CD8-positive, alpha-beta memory T cell (primary cell): ENCODE results near the gene PPIL3. TPM values are rescaled to one million over a fixed set of nuclear protein-coding genes. Genes with fewer than 3 reads are reported as not detected.
A peak's percentile ranks its signal among the peaks of the same experiment; 100 is the strongest.

Experiments used
- CTCF ChIA-PET: fragments of 350-600 bp; sonication (Branson Sonifier 250); formaldehyde crosslinking; loops from one replicate; lab custom pipeline; 2021; ENCODE audit warnings: antibody characterized with exemption; lab: Charles Lee
- POLR2A ChIA-PET: fragments of 350-600 bp; sonication (Branson Sonifier 250); formaldehyde crosslinking; loops from one replicate; lab custom pipeline; 2021; ENCODE audit warnings: antibody characterized with exemption; lab: Charles Lee
- DNase-seq, 5 donors: peaks; one replicate each; pipeline versions ENCODE4 v3.0.0 to v3.0.0-alpha.2; 2020 to 2022; ENCODE audit warnings: mixed read lengths in 1 of 5
- H3K27ac ChIP-seq: one replicate; pipeline ENCODE4 v1.7.0; 2013; ENCODE audit warnings: low read depth, mild to moderate bottlenecking, low read length, moderate library complexity
- H3K27me3 ChIP-seq: 2 replicates; pipeline ENCODE4 v1.7.0; 2013; ENCODE audit warnings: low read length, mild to moderate bottlenecking; ENCODE audit not compliant: insufficient read depth, poor library complexity, severe bottlenecking
- H3K36me3 ChIP-seq: 2 replicates; pipeline ENCODE4 v1.7.0; 2013; ENCODE audit warnings: mild to moderate bottlenecking, low read length, moderate library complexity; ENCODE audit not compliant: insufficient read depth
- H3K4me1 ChIP-seq: 2 replicates; pipeline ENCODE4 v1.7.0; 2013; ENCODE audit warnings: mild to moderate bottlenecking, low read length, moderate library complexity; ENCODE audit not compliant: insufficient read depth
- H3K4me3 ChIP-seq: 2 replicates; pipeline ENCODE4 v1.7.0; 2013; ENCODE audit warnings: mild to moderate bottlenecking, low read length
- H3K9me3 ChIP-seq: 2 replicates; pipeline ENCODE4 v1.7.0; 2013; ENCODE audit warnings: mild to moderate bottlenecking, low read length
- H3K27ac Mint-ChIP-seq, 8 donors: one replicate each; pipeline ENCODE4 v1.8.0; 2020 to 2021; ENCODE audit warnings: mixed read lengths in 8 of 8, mild to moderate bottlenecking in 6 of 8, inconsistent platforms in 3 of 8, moderate library complexity in 3 of 8
- H3K27me3 Mint-ChIP-seq, 2 donors: one replicate each; pipeline ENCODE4 v1.8.0; 2020 to 2021; ENCODE audit warnings: mixed read lengths in 2 of 2, mild to moderate bottlenecking in 1 of 2, moderate library complexity in 1 of 2
- H3K36me3 Mint-ChIP-seq, 3 donors: one replicate each; pipeline ENCODE4 v1.8.0; 2020 to 2021; ENCODE audit warnings: mixed read lengths in 3 of 3, inconsistent platforms in 1 of 3, mild to moderate bottlenecking in 1 of 3
- H3K4me1 Mint-ChIP-seq, 3 donors: one replicate each; pipeline ENCODE4 v1.8.0; 2020 to 2021; ENCODE audit warnings: mixed read lengths in 3 of 3, inconsistent platforms in 1 of 3, mild to moderate bottlenecking in 1 of 3
- H3K4me3 Mint-ChIP-seq, 7 donors: one replicate each; pipeline ENCODE4 v1.8.0; 2020 to 2021; ENCODE audit warnings: mixed read lengths in 7 of 7, mild to moderate bottlenecking in 6 of 7, moderate library complexity in 4 of 7, inconsistent platforms in 2 of 7
- H3K9me3 Mint-ChIP-seq, 5 donors: one replicate each; pipeline ENCODE4 v1.8.0; 2020 to 2022; ENCODE audit warnings: mixed read lengths in 5 of 5, mild to moderate bottlenecking in 3 of 5, moderate library complexity in 2 of 5, inconsistent platforms in 1 of 5
- polyA plus RNA-seq: library from polyadenylated mRNA; unstranded; fragments of 300-500 nt; fragmentation: Illumina TruSeq; gene quantifications from one replicate; pipeline ENCODE4 v1.2.3, GENCODE V29; 2021
- total RNA-seq, 2 experiments: library from RNA; stranded (reverse); gene quantifications; one replicate each; pipeline ENCODE4 v1.2.3, GENCODE V29; 2021

PPIL3 gene
- total and polyA plus RNA-seq, 3 experiments from 2014 or later: 24.9 to 31.0 (median 25.2) TPM

DNA sequence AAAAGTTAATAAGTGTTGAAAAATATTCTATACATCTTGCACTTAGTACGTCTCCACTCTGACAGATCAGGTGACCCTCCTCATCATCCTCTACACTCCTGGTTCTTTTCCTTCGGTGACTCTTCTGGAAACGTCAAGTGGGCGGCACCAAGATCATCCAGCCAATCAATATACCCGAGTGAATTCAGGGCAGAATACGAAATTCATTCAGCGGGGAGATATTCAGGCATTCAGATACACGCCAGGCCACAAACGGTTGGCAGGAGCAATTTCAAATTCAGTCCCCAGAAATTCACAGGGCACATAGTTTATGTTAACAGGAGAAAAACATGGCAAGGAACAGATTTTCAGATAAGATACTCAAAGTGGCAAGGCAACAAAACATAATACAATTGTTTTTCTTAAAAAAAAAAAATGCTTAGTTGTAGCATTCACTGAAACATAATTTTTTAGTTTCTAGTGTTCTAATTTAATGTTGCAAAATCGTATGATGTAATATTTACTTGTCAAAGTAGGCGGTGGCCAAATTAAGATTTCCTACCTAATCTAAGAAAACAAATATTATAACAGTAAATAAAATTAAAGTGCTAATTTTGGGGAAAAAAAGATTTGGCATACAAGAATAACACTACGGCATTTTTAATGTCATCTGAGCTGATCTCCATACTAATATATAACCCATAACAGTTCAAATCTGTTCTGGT lies 28.6 kb downstream of the PPIL3 start:
- H3K27me3 Mint-ChIP-seq: peaks cover 0 to 20% of the 10 kb centered on the region in 2 donors
- peak overlapping the region; percentile 84 to 99 (median 93) for H3K4me3 Mint-ChIP-seq
- DNase-seq: peak in 1 of 5 donors; percentile 24
- POLR2A ChIA-PET: interaction anchor here (0.6 kb wide), 1 partner anchor 8 kb away, joined by 3 read pairs; no protein-coding TSS in a partner anchor
- CTCF ChIA-PET: interaction anchor here (2.3 kb wide), 1 partner anchor 11 kb away, joined by 8 read pairs; no protein-coding TSS in a partner anchor
- H3K4me1 Mint-ChIP-seq: peaks cover 65 to 71% (median 70%) of the 10 kb centered on the region in 3 donors
- Histone ChIP-seq H3K4me3 (peak overlapping the region; percentile 40), H3K9me3 (no peaks in the 10 kb centered on the region), H3K27ac (no peak overlapping the region), H3K36me3 (peaks cover 55% of the 10 kb centered on the region), H3K4me1 (peaks cover 46% of the 10 kb centered on the region), H3K27me3 (no peaks in the 10 kb centered on the region)
- peak overlapping the region; percentile 62 to 93 (median 83) for H3K27ac Mint-ChIP-seq
- H3K9me3 Mint-ChIP-seq: no peaks in the 10 kb centered on the region
- H3K36me3 Mint-ChIP-seq: peaks cover 39 to 87% (median 52%) of the 10 kb centered on the region in 3 donors

DNA sequence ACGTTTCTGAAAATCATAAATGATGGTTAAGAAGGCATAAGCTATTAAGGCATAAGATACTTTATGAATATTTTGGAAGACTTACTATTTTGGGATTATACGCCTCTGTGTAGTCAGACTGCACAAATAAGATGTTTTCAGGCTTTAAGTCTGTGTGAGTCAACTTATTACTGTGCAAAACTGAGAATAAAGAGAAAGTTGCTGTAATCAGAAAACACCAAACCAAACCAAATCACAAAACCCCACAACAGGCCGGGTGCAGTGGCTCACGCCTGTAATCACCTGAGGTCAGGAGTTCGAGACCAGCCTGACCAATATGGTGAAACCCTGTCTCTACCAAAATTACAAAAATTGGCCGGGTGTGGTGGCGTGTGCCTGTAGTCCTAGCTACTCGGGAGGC lies 32.1 kb downstream of the PPIL3 start:
- H3K36me3 ChIP-seq: peaks cover 86% of the 10 kb centered on the region
- no peak overlapping the region for H3K4me3 ChIP-seq
- peaks cover 40% of the 10 kb centered on the region for H3K4me1 ChIP-seq
- Mint-ChIP-seq H3K4me1 (peaks cover 55 to 68% (median 66%) of the 10 kb centered on the region in 3 donors), H3K9me3 (no peaks in the 10 kb centered on the region), H3K27me3 (peaks cover 0 to 3% of the 10 kb centered on the region in 2 donors), H3K36me3 (peaks cover 47 to 93% (median 49%) of the 10 kb centered on the region in 3 donors), H3K4me3 (peak overlapping the region in 3 of 7 donors; percentile 5 to 48 (median 22)), H3K27ac (peak overlapping the region in 6 of 8 donors; percentile 33 to 76 (median 56))
- H3K27ac ChIP-seq: no peak overlapping the region
- H3K27me3 ChIP-seq: no peaks in the 10 kb centered on the region
- no peak for DNase-seq
- no peaks in the 10 kb centered on the region for H3K9me3 ChIP-seq
- ChIA-PET POLR2A (interaction anchor here (0.7 kb wide), 1 partner anchor 43 kb away, joined by 3 read pairs; no protein-coding TSS in a partner anchor), CTCF (no interaction called here)

DNA sequence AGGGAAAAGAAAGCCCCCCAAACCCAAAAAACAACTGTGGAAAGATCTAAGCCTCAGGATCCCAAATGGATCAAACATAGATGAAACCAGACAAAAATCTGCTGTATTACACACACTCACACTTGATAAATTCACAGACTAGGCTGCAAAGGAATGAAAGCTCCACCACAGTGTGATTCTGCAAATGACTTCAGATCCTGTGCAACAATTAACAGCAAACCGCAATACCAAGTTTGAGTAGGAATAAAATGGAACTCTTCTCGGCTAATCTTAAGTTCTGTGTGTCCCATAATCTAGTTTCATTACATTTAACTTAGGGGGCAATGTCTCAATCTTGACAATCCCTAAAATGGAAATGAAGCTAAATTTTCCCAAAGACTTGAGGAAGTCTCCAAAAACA lies 36.3 kb downstream of the PPIL3 start:
- ChIA-PET CTCF (interaction anchor here (0.7 kb wide), 1 partner anchor 139 kb away, joined by 3 read pairs; no protein-coding TSS in a partner anchor), POLR2A (interaction anchor here (1.3 kb wide), 1 partner anchor 12 kb away, joined by 7 read pairs; the partner anchor contains the start of gene CLK1)
- H3K9me3 Mint-ChIP-seq: no peaks in the 10 kb centered on the region
- H3K27ac ChIP-seq: no peak overlapping the region
- peak overlapping the region in 7 of 8 donors; percentile 13 to 89 (median 71) for H3K27ac Mint-ChIP-seq
- peaks cover 13 to 33% (median 32%) of the 10 kb centered on the region in 3 donors for H3K4me1 Mint-ChIP-seq
- no peak overlapping the region for H3K4me3 ChIP-seq
- H3K4me3 Mint-ChIP-seq: no peak overlapping the region
- peaks cover 9% of the 10 kb centered on the region for H3K4me1 ChIP-seq
- no peaks in the 10 kb centered on the region for H3K9me3 ChIP-seq
- peaks cover 60% of the 10 kb centered on the region for H3K36me3 ChIP-seq
- peaks cover 23 to 70% (median 29%) of the 10 kb centered on the region in 3 donors for H3K36me3 Mint-ChIP-seq
- H3K27me3 Mint-ChIP-seq: peaks cover 0 to 2% of the 10 kb centered on the region in 2 donors
- no peaks in the 10 kb centered on the region for H3K27me3 ChIP-seq
- no peak for DNase-seq

DNA sequence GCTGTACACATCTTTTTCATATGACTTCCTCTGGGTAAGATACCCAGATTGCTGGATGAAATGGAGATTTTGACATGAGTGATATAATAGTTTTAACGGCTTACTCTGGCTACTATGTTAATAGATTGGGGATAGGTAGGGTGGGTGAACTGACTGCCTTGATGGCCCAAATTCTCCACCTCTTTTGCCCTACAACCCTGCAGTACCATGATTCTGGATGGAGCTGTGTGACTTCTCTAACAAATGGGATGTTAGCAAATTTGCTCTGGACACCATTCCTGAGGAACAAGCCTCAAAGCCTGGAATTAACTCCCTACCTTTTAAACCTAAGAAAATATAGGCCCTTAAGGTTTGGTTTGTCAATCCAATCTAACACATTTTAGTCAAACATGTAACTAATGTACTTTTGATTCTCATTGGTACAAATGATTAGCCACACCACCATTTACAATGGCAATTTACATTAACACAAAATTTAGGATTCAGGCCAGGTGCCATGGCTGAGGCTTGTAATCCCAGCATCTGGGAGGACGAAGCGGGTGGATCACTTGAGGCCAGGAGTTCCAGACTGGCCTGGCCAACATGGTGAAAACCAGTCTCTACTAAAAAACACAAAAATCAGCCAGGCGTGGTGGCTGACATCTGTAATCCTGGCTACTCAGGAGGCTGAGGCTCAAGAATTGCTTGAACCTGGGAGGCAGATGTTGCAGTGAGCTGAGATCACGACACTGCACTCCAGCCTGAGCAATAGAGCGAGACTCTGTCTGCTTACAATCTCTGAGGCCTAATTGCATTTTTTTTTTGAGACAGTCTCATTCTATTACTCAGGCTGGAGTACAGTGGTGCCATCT lies 37.3 kb downstream of the PPIL3 start:
- ChIA-PET POLR2A (interaction anchor here (0.5 to 1.1 kb wide), 2 partner anchors 10 to 13 kb away, joined by 3 to 4 read pairs; partner anchors contain the start of gene CLK1), CTCF (no interaction called here)
- Histone ChIP-seq H3K27ac (no peak overlapping the region), H3K27me3 (no peaks in the 10 kb centered on the region), H3K9me3 (no peaks in the 10 kb centered on the region), H3K36me3 (peaks cover 51% of the 10 kb centered on the region), H3K4me1 (peaks cover 4% of the 10 kb centered on the region), H3K4me3 (no peak overlapping the region)
- H3K4me1 Mint-ChIP-seq: peaks cover 5 to 24% (median 22%) of the 10 kb centered on the region in 3 donors
- H3K27me3 Mint-ChIP-seq: peaks cover 0 to 2% of the 10 kb centered on the region in 2 donors
- H3K36me3 Mint-ChIP-seq: peaks cover 20 to 60% (median 21%) of the 10 kb centered on the region in 3 donors
- no peak for DNase-seq
- H3K27ac Mint-ChIP-seq: peak overlapping the region in 4 of 8 donors; percentile 47 to 89 (median 61)
- no peaks in the 10 kb centered on the region for H3K9me3 Mint-ChIP-seq
- H3K4me3 Mint-ChIP-seq: peak overlapping the region in 1 of 7 donors; percentile 53

DNA sequence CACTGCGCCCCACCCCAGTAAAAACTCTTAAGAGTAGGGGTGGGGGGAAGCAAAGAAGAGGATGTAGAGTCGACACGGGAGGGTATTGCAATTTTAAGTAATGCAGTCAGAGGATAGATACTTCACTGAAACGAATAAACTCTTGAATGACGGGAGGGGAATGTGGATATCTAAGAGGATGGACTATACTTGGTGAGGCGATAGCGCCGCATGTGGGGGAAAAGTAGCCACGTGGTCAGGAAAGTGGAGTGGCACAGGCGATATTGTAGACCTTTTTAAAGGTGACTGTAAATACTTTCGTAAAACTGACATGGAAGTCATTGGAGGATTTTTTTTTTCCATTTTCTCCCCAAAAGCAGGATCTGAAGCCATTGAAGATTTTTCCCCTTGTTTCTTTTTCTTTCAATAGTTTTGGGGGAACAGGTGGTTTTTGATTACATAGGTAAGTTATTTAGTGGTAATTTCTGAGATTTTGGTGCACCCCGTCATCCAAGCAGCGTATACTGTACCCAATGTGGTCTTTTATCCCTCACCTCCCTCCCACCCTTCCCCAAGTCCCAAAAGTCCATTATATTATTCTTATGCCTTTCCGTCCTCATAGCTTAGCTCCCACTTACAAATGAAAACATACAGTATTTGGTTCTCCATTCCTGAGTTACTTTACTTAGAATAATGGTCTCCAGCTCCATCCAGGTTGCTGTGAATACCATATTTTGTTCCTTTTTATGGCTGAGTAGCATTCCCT lies 38.2 kb downstream of the PPIL3 start:
- H3K4me1 Mint-ChIP-seq: peaks cover 0 to 19% (median 18%) of the 10 kb centered on the region in 3 donors
- Histone ChIP-seq H3K36me3 (peaks cover 44% of the 10 kb centered on the region), H3K27ac (no peak overlapping the region), H3K9me3 (no peaks in the 10 kb centered on the region), H3K27me3 (no peaks in the 10 kb centered on the region), H3K4me3 (no peak overlapping the region), H3K4me1 (no peaks in the 10 kb centered on the region)
- CTCF ChIA-PET: no interaction called here
- H3K9me3 Mint-ChIP-seq: no peaks in the 10 kb centered on the region
- H3K36me3 Mint-ChIP-seq: peaks cover 17 to 53% (median 20%) of the 10 kb centered on the region in 3 donors
- H3K27me3 Mint-ChIP-seq: peaks cover 0 to 2% of the 10 kb centered on the region in 2 donors
- H3K27ac Mint-ChIP-seq: peak overlapping the region in 6 of 8 donors; percentile 38 to 78 (median 50)
- peak overlapping the region in 1 of 7 donors; percentile 53 for H3K4me3 Mint-ChIP-seq
- POLR2A ChIA-PET: interaction anchor here (1.1 to 2.3 kb wide), 2 partner anchors 8 to 14 kb away, joined by 4 to 9 read pairs; partner anchors contain the start of gene CLK1
- no peak for DNase-seq

DNA sequence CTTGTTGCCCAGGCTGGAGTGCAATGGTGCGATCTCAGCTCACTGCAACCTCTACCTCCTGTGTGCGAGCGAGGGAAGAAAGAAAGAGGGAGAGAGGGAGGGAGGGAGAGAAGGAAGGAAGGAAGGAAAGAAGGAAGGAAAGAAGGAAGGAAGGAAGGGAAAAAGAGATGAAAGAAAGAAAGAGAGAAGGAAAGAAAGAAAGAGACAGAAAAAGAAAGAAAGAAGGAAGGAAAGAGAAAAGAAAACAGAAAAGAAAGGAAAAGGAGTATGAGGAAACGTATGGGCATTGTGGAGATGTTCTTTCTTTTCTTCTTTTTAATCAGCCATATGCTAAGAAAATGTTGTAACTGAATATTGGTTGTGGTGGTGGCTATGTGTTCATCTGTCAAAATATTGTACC lies 40.9 kb downstream of the PPIL3 start:
- no peaks in the 10 kb centered on the region for H3K27me3 ChIP-seq
- POLR2A ChIA-PET: interaction anchor here (2.4 kb wide), 1 partner anchor 16 kb away, joined by 11 read pairs; the partner anchor contains the start of gene CLK1
- H3K4me3 ChIP-seq: no peak overlapping the region
- peaks cover 18% of the 10 kb centered on the region for H3K36me3 ChIP-seq
- H3K36me3 Mint-ChIP-seq: peaks cover 7 to 28% (median 17%) of the 10 kb centered on the region in 3 donors
- DNase-seq: no peak
- no peak overlapping the region for H3K27ac ChIP-seq
- H3K9me3 ChIP-seq: no peaks in the 10 kb centered on the region
- CTCF ChIA-PET: interaction anchor here (0.9 to 2.4 kb wide), 3 partner anchors 11 to 220 kb away, joined by 3 to 8 read pairs (median 5); no protein-coding TSS in a partner anchor
- peaks cover 0 to 13% (median 12%) of the 10 kb centered on the region in 3 donors for H3K4me1 Mint-ChIP-seq
- H3K4me3 Mint-ChIP-seq: no peak overlapping the region
- peak overlapping the region in 2 of 8 donors; percentile 8 to 79 for H3K27ac Mint-ChIP-seq
- no peaks in the 10 kb centered on the region for H3K4me1 ChIP-seq
- no peaks in the 10 kb centered on the region for H3K9me3 Mint-ChIP-seq
- peaks cover 0 to 2% of the 10 kb centered on the region in 2 donors for H3K27me3 Mint-ChIP-seq

DNA sequence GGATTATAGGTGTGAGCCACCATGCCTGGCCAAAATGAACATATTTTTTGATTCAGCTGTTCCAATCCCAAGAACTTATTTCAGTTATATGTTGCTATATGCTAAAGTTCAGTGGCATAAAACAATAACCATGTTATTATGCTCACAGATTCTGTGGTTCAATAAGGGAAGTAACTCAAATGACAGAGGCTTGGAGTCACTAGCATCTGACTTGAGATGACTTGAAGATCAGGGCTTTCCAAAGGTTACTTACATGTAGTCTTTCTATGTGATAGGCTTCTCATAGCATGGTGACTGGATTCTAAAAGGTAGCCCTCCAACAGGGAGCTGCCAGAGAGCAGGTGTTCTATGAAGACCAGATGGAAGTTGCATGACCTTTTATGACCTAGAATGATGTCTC lies 41.6 kb downstream of the PPIL3 start:
- H3K27me3 ChIP-seq: no peaks in the 10 kb centered on the region
- H3K4me1 Mint-ChIP-seq: peaks cover 0 to 8% (median 5%) of the 10 kb centered on the region in 3 donors
- H3K36me3 ChIP-seq: peaks cover 11% of the 10 kb centered on the region
- ChIA-PET CTCF (interaction anchor here (1.8 kb wide), 1 partner anchor 17 kb away, joined by 5 read pairs; the partner anchor contains the start of gene CLK1), POLR2A (no interaction called here)
- no peaks in the 10 kb centered on the region for H3K9me3 ChIP-seq
- H3K27ac Mint-ChIP-seq: no peak overlapping the region
- no peaks in the 10 kb centered on the region for H3K9me3 Mint-ChIP-seq
- peaks cover 0 to 2% of the 10 kb centered on the region in 2 donors for H3K27me3 Mint-ChIP-seq
- DNase-seq: no peak
- no peak overlapping the region for H3K27ac ChIP-seq
- no peaks in the 10 kb centered on the region for H3K4me1 ChIP-seq
- no peak overlapping the region for H3K4me3 Mint-ChIP-seq
- H3K36me3 Mint-ChIP-seq: peaks cover 2 to 21% (median 11%) of the 10 kb centered on the region in 3 donors
- no peak overlapping the region for H3K4me3 ChIP-seq
